GM12864 (cell line): ENCODE measurements around the gene GRB14.

Experiments used
- DNase-seq: peaks from one replicate; pipeline ENCODE4 v3.0.0-alpha.2; 2011; ENCODE audit warnings: low read depth
- H3K4me3 ChIP-seq: 2 replicates; pipeline ENCODE4 v1.5.1; 2011; ENCODE audit warnings: mild to moderate bottlenecking, low read depth, low read length, control low read depth
- TF ChIP-seq, protein P1 (sequence below): IDR thresholded peaks from 2 replicates; pipeline ENCODE4 v1.5.1; 2011; ENCODE audit warnings: low read depth, mild to moderate bottlenecking, moderate library complexity, low read length, control low read depth, inconsistent platforms; ENCODE audit errors: missing control alignments

GRB14 gene

DNA sequence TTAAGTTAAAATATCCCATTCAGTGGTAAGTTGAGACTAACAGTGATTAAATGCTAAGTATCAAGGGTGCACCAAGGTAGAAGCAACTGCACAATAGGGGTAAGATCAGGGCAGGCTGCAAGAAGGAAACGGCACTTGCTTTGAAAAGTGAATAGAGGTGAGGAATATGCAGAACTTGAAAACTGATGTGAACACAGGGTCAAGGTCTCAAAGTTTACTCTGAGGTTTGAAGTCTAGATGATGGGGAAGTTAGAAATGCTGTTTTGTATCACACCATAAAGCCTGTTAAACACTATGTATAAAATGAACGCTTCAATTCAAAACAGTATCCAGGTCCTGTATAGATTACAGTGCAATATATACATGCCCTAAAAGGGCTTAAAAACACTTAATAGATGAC lies 50.8 kb downstream of the GRB14 start:
- TF ChIP-seq, protein P1, sequence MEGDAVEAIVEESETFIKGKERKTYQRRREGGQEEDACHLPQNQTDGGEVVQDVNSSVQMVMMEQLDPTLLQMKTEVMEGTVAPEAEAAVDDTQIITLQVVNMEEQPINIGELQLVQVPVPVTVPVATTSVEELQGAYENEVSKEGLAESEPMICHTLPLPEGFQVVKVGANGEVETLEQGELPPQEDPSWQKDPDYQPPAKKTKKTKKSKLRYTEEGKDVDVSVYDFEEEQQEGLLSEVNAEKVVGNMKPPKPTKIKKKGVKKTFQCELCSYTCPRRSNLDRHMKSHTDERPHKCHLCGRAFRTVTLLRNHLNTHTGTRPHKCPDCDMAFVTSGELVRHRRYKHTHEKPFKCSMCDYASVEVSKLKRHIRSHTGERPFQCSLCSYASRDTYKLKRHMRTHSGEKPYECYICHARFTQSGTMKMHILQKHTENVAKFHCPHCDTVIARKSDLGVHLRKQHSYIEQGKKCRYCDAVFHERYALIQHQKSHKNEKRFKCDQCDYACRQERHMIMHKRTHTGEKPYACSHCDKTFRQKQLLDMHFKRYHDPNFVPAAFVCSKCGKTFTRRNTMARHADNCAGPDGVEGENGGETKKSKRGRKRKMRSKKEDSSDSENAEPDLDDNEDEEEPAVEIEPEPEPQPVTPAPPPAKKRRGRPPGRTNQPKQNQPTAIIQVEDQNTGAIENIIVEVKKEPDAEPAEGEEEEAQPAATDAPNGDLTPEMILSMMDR, result no peak

DNA sequence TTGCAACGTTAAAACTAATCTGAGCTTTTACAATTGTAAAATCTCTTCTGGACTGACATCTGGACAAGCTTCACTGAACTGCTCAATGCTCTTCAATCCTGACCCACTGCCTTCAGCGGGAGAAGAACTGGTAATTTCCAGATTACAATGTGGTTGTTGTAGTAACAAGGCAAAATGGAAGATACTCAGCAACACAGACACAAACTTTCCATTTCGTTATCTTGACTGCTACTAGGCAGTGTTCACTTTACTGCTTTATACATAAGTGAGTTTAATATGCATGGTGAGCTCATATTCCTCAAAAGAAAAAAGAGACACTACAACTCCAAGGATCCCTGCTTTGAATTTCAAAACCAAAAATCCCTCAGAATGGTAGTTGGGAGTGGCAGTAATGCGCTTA lies 51.9 kb downstream of the GRB14 start:
- H3K4me3 ChIP-seq, result no peak overlapping the region
- no peak for DNase-seq
- TF ChIP-seq, protein P1, result no peak

More for the DNA sequence above, 50.8 kb downstream of the GRB14 start:
- no peak for DNase-seq
- H3K4me3 ChIP-seq, result no peak overlapping the region

DNA sequence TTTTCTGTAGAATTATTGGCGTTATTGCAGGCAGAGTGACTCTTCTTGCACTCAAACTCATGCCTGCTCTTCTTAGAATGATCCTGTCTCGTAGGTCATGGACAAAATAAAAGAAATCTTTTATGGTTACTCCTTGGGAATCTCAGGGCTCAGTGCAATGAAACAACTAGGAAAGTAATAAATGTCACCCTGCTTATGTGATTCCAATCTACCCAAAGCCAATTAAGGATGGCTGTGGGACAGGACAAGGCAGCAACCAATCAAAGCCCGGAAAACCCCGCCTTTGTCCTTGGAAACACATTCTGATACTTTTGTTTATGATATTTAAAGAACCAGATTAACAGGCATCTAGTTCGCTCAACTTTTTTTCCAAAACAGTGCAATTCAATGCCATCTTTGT lies 53.0 kb downstream of the GRB14 start:
- no peak overlapping the region for H3K4me3 ChIP-seq
- DNase-seq, result no peak
- TF ChIP-seq, protein P1, result no peak

DNA sequence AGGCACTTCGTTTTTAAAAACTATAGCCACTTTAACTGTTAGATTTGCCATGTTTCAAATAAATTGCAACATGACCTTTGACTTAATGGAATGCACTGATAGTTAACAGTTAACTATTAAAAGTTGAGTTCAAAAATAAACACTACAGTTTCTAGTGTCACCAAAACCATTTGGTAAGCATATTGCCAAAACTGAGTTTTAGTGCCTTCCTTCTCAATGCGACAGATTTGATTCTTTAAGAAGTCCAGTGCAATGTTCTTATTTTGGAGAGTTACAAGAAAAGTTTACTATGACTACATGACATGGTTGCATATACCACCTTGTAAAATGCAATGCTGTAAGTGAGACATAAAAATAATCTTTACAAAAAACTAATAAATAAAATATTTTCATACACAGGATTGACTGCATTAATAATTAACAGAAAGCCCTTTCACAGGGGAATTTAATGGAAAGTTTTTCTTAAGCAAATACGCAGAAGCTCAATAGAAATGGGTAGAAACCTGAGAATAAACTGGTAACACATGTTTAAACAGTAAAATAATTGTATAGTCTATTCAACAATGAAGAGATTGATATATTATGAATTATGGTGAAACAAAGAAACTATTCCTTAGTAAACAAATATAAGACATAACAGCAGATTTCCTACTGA lies 53.8 kb downstream of the GRB14 start:
- DNase-seq, result no peak
- H3K4me3 ChIP-seq, result no peak overlapping the region
- TF ChIP-seq, protein P1, result no peak

DNA sequence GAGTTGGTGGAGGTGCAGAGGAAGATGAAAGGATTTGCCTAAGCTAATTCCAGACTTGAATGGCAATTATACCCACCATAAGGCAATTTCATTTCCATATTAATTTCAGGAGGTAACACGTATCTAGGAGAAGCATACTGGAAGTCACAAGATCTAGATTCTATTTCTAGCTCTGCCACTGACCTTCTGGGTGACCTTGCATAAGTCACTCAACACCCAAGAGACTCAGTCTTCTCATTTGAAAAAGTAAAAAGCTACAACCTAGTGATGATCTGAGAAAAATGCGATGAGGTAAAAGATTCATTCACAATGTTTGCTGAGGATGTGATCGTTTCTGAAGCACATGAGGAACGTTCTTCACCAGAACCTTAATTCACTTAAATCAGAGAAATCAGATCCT lies 55.9 kb downstream of the GRB14 start:
- DNase-seq, result no peak
- H3K4me3 ChIP-seq, result no peak overlapping the region
- TF ChIP-seq, protein P1, result no peak

DNA sequence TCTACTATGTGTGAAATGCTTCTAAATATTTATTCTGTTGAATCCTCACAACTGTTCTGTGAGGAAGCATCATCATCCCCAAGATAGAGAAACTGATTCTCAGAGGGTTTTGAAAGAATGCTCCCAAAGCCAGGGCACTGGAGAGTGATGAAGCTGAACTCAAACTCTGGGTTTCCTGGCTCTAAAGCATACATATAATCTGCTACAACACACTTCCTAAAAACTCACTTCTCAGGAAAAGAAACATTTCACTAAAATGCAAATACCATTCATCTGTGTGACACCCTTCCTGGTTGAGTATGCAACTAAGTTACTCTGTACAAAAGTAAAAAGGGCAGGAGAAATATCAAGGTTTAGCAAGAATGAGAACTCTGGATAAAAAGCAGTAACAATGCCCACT lies 58.6 kb downstream of the GRB14 start:
- DNase-seq, result no peak
- TF ChIP-seq, protein P1, result no peak
- H3K4me3 ChIP-seq, result no peak overlapping the region

DNA sequence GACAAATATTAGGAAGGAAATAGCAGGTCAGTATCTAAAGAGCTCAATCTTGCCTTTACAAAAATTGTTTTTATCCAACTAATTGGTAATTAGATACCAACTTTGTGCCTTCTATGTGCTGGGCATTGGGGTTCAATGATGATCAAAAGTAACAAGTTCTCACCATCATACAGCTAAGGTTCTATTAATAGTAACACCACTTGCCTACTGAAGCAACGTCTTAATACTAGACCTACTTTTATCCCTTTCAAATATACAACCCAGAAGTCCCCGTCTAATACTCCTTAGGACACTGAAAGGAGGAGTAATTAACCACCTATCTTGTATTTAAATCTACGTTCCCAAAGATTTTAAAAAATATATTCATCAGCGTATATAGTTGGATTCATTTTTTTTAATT lies 59.3 kb downstream of the GRB14 start:
- TF ChIP-seq, protein P1, result no peak

More for the DNA sequence above, 59.3 kb downstream of the GRB14 start:
- DNase-seq, result no peak
- no peak overlapping the region for H3K4me3 ChIP-seq
